Measurements from ENCODE around the gene ADAM19.

ADAM19 gene

GRCh38 chr5:157456301-157456700 lies 119.3 kb downstream of the ADAM19 start:
- Mint-ChIP-seq H3K27me3 (ENCODE audit: low read depth) (peaks cover 29% of the 10 kb centered on the region), H3K4me1 (peaks cover 15% of the 10 kb centered on the region), H3K36me3 (ENCODE audit: low read depth) (no peaks in the 10 kb centered on the region), H3K27ac (no peak overlapping the region), H3K4me3 (no peak overlapping the region), H3K9me3 (no peaks in the 10 kb centered on the region)
- no peak for TF ChIP-seq CTCF (IDR thresholded peaks at IDR 0.05; ENCODE audit: unreplicated experiment in 3 of 3)

- TF ChIP-seq CTCF (IDR thresholded peaks at IDR 0.05; ENCODE audit: unreplicated experiment in 3 of 3) = no peak
- Mint-ChIP-seq H3K9me3 (no peaks in the 10 kb centered on the region), H3K4me1 (peaks cover 8% of the 10 kb centered on the region), H3K27me3 (ENCODE audit: low read depth) (peaks cover 18% of the 10 kb centered on the region), H3K27ac (no peak overlapping the region), H3K4me3 (no peak overlapping the region), H3K36me3 (ENCODE audit: low read depth) (no peaks in the 10 kb centered on the region)
These were observed 120.5 kb downstream of the ADAM19 start for GRCh38 chr5:157455057-157455456.

- Mint-ChIP-seq H3K36me3 (ENCODE audit: low read depth) (no peaks in the 10 kb centered on the region), H3K27me3 (ENCODE audit: low read depth) (peaks cover 14% of the 10 kb centered on the region), H3K9me3 (no peaks in the 10 kb centered on the region), H3K27ac (no peak overlapping the region), H3K4me1 (peaks cover 12% of the 10 kb centered on the region), H3K4me3 (no peak overlapping the region)
- no peak for TF ChIP-seq CTCF (IDR thresholded peaks at IDR 0.05; ENCODE audit: unreplicated experiment in 3 of 3)
These were observed 121.3 kb downstream of the ADAM19 start for GRCh38 chr5:157454273-157454672.

- H3K36me3 Mint-ChIP-seq (ENCODE audit: low read depth) = no peaks in the 10 kb centered on the region
- no peak overlapping the region for H3K4me3 Mint-ChIP-seq
- H3K9me3 Mint-ChIP-seq = no peaks in the 10 kb centered on the region
- TF ChIP-seq CTCF (IDR thresholded peaks at IDR 0.05; ENCODE audit: unreplicated experiment in 3 of 3) = no peak
- no peaks in the 10 kb centered on the region for H3K27me3 Mint-ChIP-seq (ENCODE audit: low read depth)
- H3K27ac Mint-ChIP-seq = peak overlapping the region in 1 of 3 experiments; percentile 36
- peaks cover 17% of the 10 kb centered on the region for H3K4me1 Mint-ChIP-seq
These were observed 123.8 kb downstream of the ADAM19 start for GRCh38 chr5:157451806-157452205.

GRCh38 chr5:157450024-157450423 lies 125.6 kb downstream of the ADAM19 start:
- H3K4me3 Mint-ChIP-seq = no peak overlapping the region
- no peaks in the 10 kb centered on the region for H3K9me3 Mint-ChIP-seq
- no peaks in the 10 kb centered on the region for H3K27me3 Mint-ChIP-seq (ENCODE audit: low read depth)
- no peaks in the 10 kb centered on the region for H3K36me3 Mint-ChIP-seq (ENCODE audit: low read depth)
- H3K4me1 Mint-ChIP-seq = peaks cover 17% of the 10 kb centered on the region
- H3K27ac Mint-ChIP-seq = peak overlapping the region in 1 of 3 experiments; percentile 19
- no peak for TF ChIP-seq CTCF (IDR thresholded peaks at IDR 0.05; ENCODE audit: unreplicated experiment in 3 of 3)

- no peaks in the 10 kb centered on the region for H3K36me3 Mint-ChIP-seq (ENCODE audit: low read depth)
- no peaks in the 10 kb centered on the region for H3K27me3 Mint-ChIP-seq (ENCODE audit: low read depth)
- H3K4me1 Mint-ChIP-seq = peaks cover 19% of the 10 kb centered on the region
- H3K9me3 Mint-ChIP-seq = no peaks in the 10 kb centered on the region
- H3K27ac Mint-ChIP-seq = peak overlapping the region; percentile 19 to 67 (median 42)
- H3K4me3 Mint-ChIP-seq = no peak overlapping the region
- TF ChIP-seq CTCF (IDR thresholded peaks at IDR 0.05; ENCODE audit: unreplicated experiment in 3 of 3) = no peak
These were observed 126.4 kb downstream of the ADAM19 start for GRCh38 chr5:157449011-157449723.

Data from nephron (organoid).